Cardiac muscle cell (in vitro differentiated cells and primary cell): ENCODE data around the gene IFI35. TPM values are rescaled to one million over a fixed set of nuclear protein-coding genes. Genes with fewer than 3 reads are reported as not detected.

Experiments
- DNase-seq, 2 donors: peaks; one replicate each; pipeline versions ENCODE4 v3.0.0 to v3.0.0-alpha.2; 2010 to 2017; ENCODE audit warnings: low read depth in 1 of 2, low spot score in 1 of 2
- H3K27ac ChIP-seq: fragments of 200-600 bp; sonication (generic); 2 replicates; pipeline ENCODE4 v1.5.1; 2016
- H3K27me3 ChIP-seq: fragments of 200-600 bp; sonication (generic); 2 replicates; pipeline ENCODE4 v1.6.0; 2016; ENCODE audit warnings: control low read depth
- H3K36me3 ChIP-seq: fragments of 200-600 bp; sonication (generic); 2 replicates; pipeline ENCODE4 v1.5.1; 2016; ENCODE audit warnings: control low read depth
- H3K4me1 ChIP-seq: fragments of 200-600 bp; sonication (generic); 2 replicates; pipeline ENCODE4 v1.8.1; 2017; ENCODE audit warnings: low read depth, mild to moderate bottlenecking, mixed run types
- H3K4me3 ChIP-seq: fragments of 200-600 bp; sonication (generic); 2 replicates; pipeline ENCODE4 v1.5.1; 2016; ENCODE audit warnings: mild to moderate bottlenecking
- H3K9me3 ChIP-seq: fragments of 200-600 bp; sonication (generic); 2 replicates; pipeline ENCODE4 v1.5.1; 2017; ENCODE audit warnings: low read depth, mild to moderate bottlenecking, control low read depth
- CTCF ChIP-seq: IDR thresholded peaks from 2 replicates; pipeline ENCODE4 v1.5.1; 2012; ENCODE audit warnings: low read depth, mild to moderate bottlenecking, low read length
- polyA plus RNA-seq: library from polyadenylated mRNA; unstranded; fragments of >200 nt; fragmentation: Nextera tagmentation; extraction: Ambion mirVana; gene quantifications from 2 replicates; pipeline ENCODE4 v1.2.1, GENCODE V29; 2016
- total RNA-seq: library from RNA; depleted of rRNA; stranded (reverse); fragments of >200 nt; gene quantifications from 2 replicates; pipeline ENCODE4 v1.2.3, GENCODE V29; 2016

Gene IFI35
- total and polyA plus RNA-seq, 2 experiments from 2014 or later = 6.8 to 8.7 TPM

DNA sequence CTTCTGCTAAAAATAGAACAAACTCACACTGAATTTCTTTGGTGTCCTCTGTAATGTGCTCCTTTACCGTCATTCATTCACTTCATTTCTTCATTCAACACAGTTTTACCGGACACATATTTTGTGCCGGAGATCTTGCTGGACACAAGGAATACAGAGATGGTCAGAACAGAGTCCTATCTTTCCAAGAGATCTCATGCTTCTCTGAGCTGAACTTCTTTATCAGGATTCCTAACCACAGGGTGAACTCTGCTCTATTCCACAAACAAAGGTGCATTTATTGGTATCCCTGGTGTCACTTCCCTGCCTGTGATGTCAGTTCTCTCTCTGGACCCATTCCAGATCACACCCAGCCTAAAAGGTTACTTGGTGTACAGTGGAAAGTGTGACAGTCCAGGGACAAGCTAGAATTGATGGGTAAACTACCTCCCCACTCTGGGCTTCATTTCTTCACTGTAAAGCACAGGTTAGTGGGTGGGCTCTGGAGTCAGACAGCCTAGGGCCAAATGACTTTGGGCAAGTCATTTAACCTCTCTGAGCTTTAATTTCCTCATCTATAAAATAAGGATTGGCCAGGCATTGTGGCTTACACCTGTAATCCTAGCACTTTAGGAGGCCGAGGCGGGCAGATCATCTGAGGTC, 4.2 kb downstream of the IFI35 start:
- DNase-seq = no peak
- H3K9me3 ChIP-seq = no peaks in the 10 kb centered on the region
- no peak overlapping the region for H3K27ac ChIP-seq
- H3K4me3 ChIP-seq = no peak overlapping the region
- H3K4me1 ChIP-seq = peaks cover 22% of the 10 kb centered on the region
- TF ChIP-seq CTCF = no peak
- H3K36me3 ChIP-seq = no peaks in the 10 kb centered on the region
- no peaks in the 10 kb centered on the region for H3K27me3 ChIP-seq

GRCh38 chr17:43011728-43012472, 5.3 kb downstream of the IFI35 start:
- TF ChIP-seq CTCF = no peak
- no peaks in the 10 kb centered on the region for H3K9me3 ChIP-seq
- H3K27me3 ChIP-seq = no peaks in the 10 kb centered on the region
- no peaks in the 10 kb centered on the region for H3K36me3 ChIP-seq
- peak in 1 of 2 donors; percentile 30 for DNase-seq
- no peak overlapping the region for H3K4me3 ChIP-seq
- peak overlapping the region; percentile 41 for H3K27ac ChIP-seq
- peaks cover 22% of the 10 kb centered on the region for H3K4me1 ChIP-seq

- peak overlapping the region; percentile 81 for H3K27ac ChIP-seq
- H3K4me3 ChIP-seq = no peak overlapping the region
- no peak for TF ChIP-seq CTCF
- no peaks in the 10 kb centered on the region for H3K27me3 ChIP-seq
- no peak for DNase-seq
- H3K9me3 ChIP-seq = no peaks in the 10 kb centered on the region
- H3K4me1 ChIP-seq = peaks cover 29% of the 10 kb centered on the region
- no peaks in the 10 kb centered on the region for H3K36me3 ChIP-seq
These were observed 6.7 kb downstream of the IFI35 start for GRCh38 chr17:43013296-43013695.

- no peaks in the 10 kb centered on the region for H3K36me3 ChIP-seq
- no peak for DNase-seq
- peak overlapping the region; percentile 81 for H3K27ac ChIP-seq
These were observed 7.5 kb downstream of the IFI35 start for GRCh38 chr17:43014020-43014648.

More at GRCh38 chr17:43014020-43014648, 7.5 kb downstream of the IFI35 start:
- H3K27me3 ChIP-seq = no peaks in the 10 kb centered on the region
- H3K4me1 ChIP-seq = peaks cover 37% of the 10 kb centered on the region
- H3K9me3 ChIP-seq = no peaks in the 10 kb centered on the region
- H3K4me3 ChIP-seq = no peak overlapping the region
- no peak for TF ChIP-seq CTCF
